ENCODE measurements around the gene CASKIN1. TPM values are rescaled to one million over a fixed set of nuclear protein-coding genes. Genes with fewer than 3 reads are reported as not detected.

CASKIN1 gene
- total RNA-seq, 2 donors from 2014 or later, result 0.66 to 0.78 TPM

DNA sequence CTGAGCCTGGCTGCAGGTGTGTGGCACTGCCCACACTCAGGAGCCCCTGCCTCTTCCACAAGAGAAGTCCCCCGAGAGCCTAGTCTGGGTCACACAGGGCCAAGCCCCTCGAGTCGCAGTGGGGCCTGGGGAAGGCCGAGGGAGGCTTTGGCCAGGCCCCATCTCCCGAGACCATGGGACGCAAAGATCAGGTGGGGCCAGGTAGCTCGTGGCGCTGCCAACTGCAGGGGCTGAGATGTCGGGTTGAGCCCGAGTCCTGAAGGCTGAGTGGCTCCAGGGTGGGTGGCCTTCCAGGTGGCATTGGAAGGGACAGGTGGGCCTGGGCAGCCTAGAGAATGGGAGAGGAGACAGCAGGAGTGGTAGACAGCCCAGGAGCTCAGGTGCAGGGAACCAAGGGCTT, 34.5 kb downstream of the CASKIN1 start:
- DNase-seq, result no peak
- Histone ChIP-seq H3K27ac (peak overlapping the region in 1 of 4 donors; percentile 44), H3K9me3 (no peaks in the 10 kb centered on the region), H3K4me1 (peaks cover 28% of the 10 kb centered on the region), H3K36me3 (replicated peaks in 1 of 2; ENCODE audit: insufficient read depth in 1 of 2, low read depth in 2 of 2) (no peaks in the 10 kb centered on the region), H3K4me3 (no peak overlapping the region), H3K27me3 (no peaks in the 10 kb centered on the region)
- WGBS, 2 donors, result 87% methylated on average over 10 of the region's 10 CpGs; no CpG with 5 or more reads in 1 of the 2 donors
- no peak for ATAC-seq
- TF ChIP-seq, protein P1, sequence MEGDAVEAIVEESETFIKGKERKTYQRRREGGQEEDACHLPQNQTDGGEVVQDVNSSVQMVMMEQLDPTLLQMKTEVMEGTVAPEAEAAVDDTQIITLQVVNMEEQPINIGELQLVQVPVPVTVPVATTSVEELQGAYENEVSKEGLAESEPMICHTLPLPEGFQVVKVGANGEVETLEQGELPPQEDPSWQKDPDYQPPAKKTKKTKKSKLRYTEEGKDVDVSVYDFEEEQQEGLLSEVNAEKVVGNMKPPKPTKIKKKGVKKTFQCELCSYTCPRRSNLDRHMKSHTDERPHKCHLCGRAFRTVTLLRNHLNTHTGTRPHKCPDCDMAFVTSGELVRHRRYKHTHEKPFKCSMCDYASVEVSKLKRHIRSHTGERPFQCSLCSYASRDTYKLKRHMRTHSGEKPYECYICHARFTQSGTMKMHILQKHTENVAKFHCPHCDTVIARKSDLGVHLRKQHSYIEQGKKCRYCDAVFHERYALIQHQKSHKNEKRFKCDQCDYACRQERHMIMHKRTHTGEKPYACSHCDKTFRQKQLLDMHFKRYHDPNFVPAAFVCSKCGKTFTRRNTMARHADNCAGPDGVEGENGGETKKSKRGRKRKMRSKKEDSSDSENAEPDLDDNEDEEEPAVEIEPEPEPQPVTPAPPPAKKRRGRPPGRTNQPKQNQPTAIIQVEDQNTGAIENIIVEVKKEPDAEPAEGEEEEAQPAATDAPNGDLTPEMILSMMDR (IDR thresholded peaks at IDR 0.05), result no peak
- no peak for TF ChIP-seq POLR2A (IDR thresholded peaks at IDR 0.05)
- intact Hi-C loops (cut with DNase I), result no loop called here

- no peaks in the 10 kb centered on the region for H3K9me3 ChIP-seq
- H3K36me3 ChIP-seq (replicated peaks in 1 of 2; ENCODE audit: insufficient read depth in 1 of 2, low read depth in 2 of 2), result no peaks in the 10 kb centered on the region
- no peak for ATAC-seq
- H3K27me3 ChIP-seq, result no peaks in the 10 kb centered on the region
- DNase-seq, result peak in 2 of 4 donors; percentile 26 to 40
- intact Hi-C loops (cut with DNase I), result no loop called here
- TF ChIP-seq, protein P1 (IDR thresholded peaks at IDR 0.05), result no peak
- no peak for TF ChIP-seq POLR2A (IDR thresholded peaks at IDR 0.05)
- H3K4me3 ChIP-seq, result no peak overlapping the region
- WGBS, 2 donors, result 79 to 84% methylated on average over 13 to 17 of the region's 20 CpGs
- H3K27ac ChIP-seq, result peak overlapping the region in 1 of 4 donors; percentile 46
- H3K4me1 ChIP-seq, result peaks cover 36% of the 10 kb centered on the region
These were observed 35.4 kb downstream of the CASKIN1 start for GRCh38 chr16:2160915-2161551.

- no peak overlapping the region for H3K4me3 ChIP-seq
- TF ChIP-seq POLR2A (IDR thresholded peaks at IDR 0.05), result no peak
- TF ChIP-seq, protein P1 (IDR thresholded peaks at IDR 0.05), result no peak
- H3K9me3 ChIP-seq, result no peaks in the 10 kb centered on the region
- peak overlapping the region in 2 of 4 donors; percentile 0 to 38 for H3K27ac ChIP-seq
- WGBS, 2 donors, result 74 to 91% methylated on average over 13 to 22 of the region's 24 CpGs
- intact Hi-C loops (cut with DNase I), result no loop called here
- no peaks in the 10 kb centered on the region for H3K27me3 ChIP-seq
- H3K36me3 ChIP-seq (replicated peaks in 1 of 2; ENCODE audit: insufficient read depth in 1 of 2, low read depth in 2 of 2), result no peaks in the 10 kb centered on the region
- no peak for ATAC-seq
- H3K4me1 ChIP-seq, result peaks cover 36% of the 10 kb centered on the region
- DNase-seq, result no peak
These were observed 37.1 kb downstream of the CASKIN1 start for GRCh38 chr16:2159175-2159838.

- intact Hi-C loops (cut with DNase I), result no loop called here
- no peak for ATAC-seq
- Histone ChIP-seq H3K27ac (peak overlapping the region in 2 of 4 donors; percentile 72 to 76), H3K27me3 (no peaks in the 10 kb centered on the region), H3K4me1 (peaks cover 46% of the 10 kb centered on the region), H3K36me3 (replicated peaks in 1 of 2; ENCODE audit: insufficient read depth in 1 of 2, low read depth in 2 of 2) (no peaks in the 10 kb centered on the region), H3K4me3 (no peak overlapping the region), H3K9me3 (no peaks in the 10 kb centered on the region)
- DNase-seq, result no peak
- WGBS, 2 donors, result 86 to 87% methylated on average over 14 to 15 of the region's 15 CpGs
- TF ChIP-seq, protein P1 (IDR thresholded peaks at IDR 0.05), result no peak
- no peak for TF ChIP-seq POLR2A (IDR thresholded peaks at IDR 0.05)
These were observed 38.2 kb downstream of the CASKIN1 start for GRCh38 chr16:2158262-2158638.
